ENCODE results near the gene SRGAP3. TPM values are rescaled to one million over a fixed set of nuclear protein-coding genes. Genes with fewer than 3 reads are reported as not detected.

The SRGAP3 gene
- total RNA-seq, 5 donors from 2014 or later (not counting 1 experiment from before 2014, with no cell fraction given) = 1.4 to 4.4 (median 2.8) TPM

GRCh38 chr3:9250236-9250635 lies 790 bp upstream of the SRGAP3 start:
- no peaks in the 10 kb centered on the region for H3K36me3 Mint-ChIP-seq
- Histone ChIP-seq H3K9me3 (no peaks in the 10 kb centered on the region), H3K4me3 (ENCODE audit: control insufficient read depth in 1 of 2, extremely low read depth in 1 of 2, low read length in 1 of 2) (no peak overlapping the region), H3K4me1 (ENCODE audit: control insufficient read depth in 1 of 2, extremely low read depth in 1 of 2, insufficient read depth in 2 of 2, low read length in 2 of 2) (peaks cover 8 to 27% of the 10 kb centered on the region in 2 experiments), H3K27ac (ENCODE audit: low read length) (no peak overlapping the region), H3K27me3 (replicated peaks in 1 of 2; ENCODE audit: control insufficient read depth in 2 of 2, extremely low read depth in 1 of 2, insufficient read depth in 2 of 2, low read length in 1 of 2) (peaks cover 0 to 12% of the 10 kb centered on the region in 2 experiments), H3K36me3 (ENCODE audit: control insufficient read depth in 2 of 2, extremely low read depth in 1 of 2, insufficient read depth in 1 of 2, low read length in 1 of 2) (no peaks in the 10 kb centered on the region)
- H3K4me1 Mint-ChIP-seq = peaks cover 25 to 31% (median 27%) of the 10 kb centered on the region in 3 donors
- no peak overlapping the region for H3K27ac Mint-ChIP-seq
- no peaks in the 10 kb centered on the region for H3K9me3 Mint-ChIP-seq
- ATAC-seq (replicated peaks in 1 of 4) (no peak), DNase-seq (no peak)
- peak overlapping the region in 2 of 3 donors; percentile 87 to 94 for H3K4me3 Mint-ChIP-seq
- 83% methylated on average over 1 of the region's 4 CpGs for WGBS (ENCODE audit: insufficient coverage)
- ChIA-PET POLR2A (interaction anchor here in 1 of 2 donors (0.6 kb wide), 1 partner anchor 1070 kb away, joined by 3 read pairs; no protein-coding TSS in a partner anchor), CTCF (interaction anchor here (0.6 to 1.8 kb wide), 3 partner anchors 52 to 1076 kb away, joined by 3 to 4 read pairs (median 3); no protein-coding TSS in a partner anchor)
- peaks cover 5 to 8% of the 10 kb centered on the region in 2 donors for H3K27me3 Mint-ChIP-seq

DNA sequence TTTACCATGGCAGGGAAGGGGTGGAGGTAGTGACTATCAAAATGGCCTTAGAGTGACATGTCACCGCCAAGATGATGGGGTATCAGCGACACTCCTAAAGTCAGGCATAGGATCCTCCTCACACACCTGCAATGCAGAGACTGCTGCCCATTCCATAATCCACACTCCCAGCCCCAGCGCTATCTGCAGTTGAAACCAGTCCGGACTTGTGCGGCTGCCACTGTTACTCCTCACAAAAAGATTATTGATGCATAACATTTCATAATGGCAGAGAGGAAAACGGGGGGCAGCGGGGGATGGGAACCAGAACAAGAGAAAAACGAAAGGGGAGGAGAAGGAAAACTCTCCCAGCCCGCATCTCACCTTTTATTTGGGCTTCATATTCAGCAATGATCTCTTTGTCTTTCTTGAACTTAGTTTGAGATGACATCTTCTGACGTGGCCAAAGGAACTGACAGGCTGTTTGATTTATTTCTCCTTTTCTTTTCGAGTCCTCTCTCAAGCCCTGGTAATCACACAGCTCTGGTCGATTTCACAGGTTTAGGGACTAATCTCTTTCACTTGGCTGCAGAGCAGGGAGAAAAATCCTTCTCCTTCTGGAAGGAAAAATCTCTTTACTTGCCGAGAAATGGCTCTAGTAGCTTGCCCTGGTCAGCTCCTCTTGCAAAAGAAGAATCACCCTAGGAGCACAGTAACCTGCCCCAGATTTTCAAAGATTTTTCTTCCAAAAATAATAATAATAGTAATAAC lies 749 bp downstream of the SRGAP3 start:
- peak overlapping the region; percentile 64 to 73 for H3K4me3 ChIP-seq (ENCODE audit: control insufficient read depth in 1 of 2, extremely low read depth in 1 of 2, low read length in 1 of 2)
- POLR2A ChIA-PET = no interaction called here
- no peaks in the 10 kb centered on the region for H3K9me3 ChIP-seq
- no peaks in the 10 kb centered on the region for H3K36me3 ChIP-seq (ENCODE audit: control insufficient read depth in 2 of 2, extremely low read depth in 1 of 2, insufficient read depth in 1 of 2, low read length in 1 of 2)
- no peak overlapping the region for H3K27ac Mint-ChIP-seq
- peaks cover 0 to 12% of the 10 kb centered on the region in 2 experiments for H3K27me3 ChIP-seq (replicated peaks in 1 of 2; ENCODE audit: control insufficient read depth in 2 of 2, extremely low read depth in 1 of 2, insufficient read depth in 2 of 2, low read length in 1 of 2)
- peaks cover 8 to 27% of the 10 kb centered on the region in 2 experiments for H3K4me1 ChIP-seq (ENCODE audit: control insufficient read depth in 1 of 2, extremely low read depth in 1 of 2, insufficient read depth in 2 of 2, low read length in 2 of 2)
- H3K27me3 Mint-ChIP-seq = peaks cover 0 to 5% of the 10 kb centered on the region in 2 donors
- H3K27ac ChIP-seq (ENCODE audit: low read length) = no peak overlapping the region
- WGBS (ENCODE audit: insufficient coverage) = 15% methylated on average over 6 of the region's 13 CpGs
- CTCF ChIA-PET = interaction anchor here (0.9 to 1.8 kb wide), 3 partner anchors 10 to 114 kb away, joined by 3 to 4 read pairs (median 3); partner anchors contain the start of gene THUMPD3 (in 1 of the 2)
- H3K4me3 Mint-ChIP-seq = peak overlapping the region; percentile 86 to 94 (median 87)
- H3K4me1 Mint-ChIP-seq = peaks cover 25 to 31% (median 27%) of the 10 kb centered on the region in 3 donors
- no peaks in the 10 kb centered on the region for H3K36me3 Mint-ChIP-seq
- ATAC-seq (replicated peaks in 1 of 4) (no peak), DNase-seq (peak in 2 of 35 experiments; percentile 5 to 12)
- H3K9me3 Mint-ChIP-seq = no peaks in the 10 kb centered on the region

DNA sequence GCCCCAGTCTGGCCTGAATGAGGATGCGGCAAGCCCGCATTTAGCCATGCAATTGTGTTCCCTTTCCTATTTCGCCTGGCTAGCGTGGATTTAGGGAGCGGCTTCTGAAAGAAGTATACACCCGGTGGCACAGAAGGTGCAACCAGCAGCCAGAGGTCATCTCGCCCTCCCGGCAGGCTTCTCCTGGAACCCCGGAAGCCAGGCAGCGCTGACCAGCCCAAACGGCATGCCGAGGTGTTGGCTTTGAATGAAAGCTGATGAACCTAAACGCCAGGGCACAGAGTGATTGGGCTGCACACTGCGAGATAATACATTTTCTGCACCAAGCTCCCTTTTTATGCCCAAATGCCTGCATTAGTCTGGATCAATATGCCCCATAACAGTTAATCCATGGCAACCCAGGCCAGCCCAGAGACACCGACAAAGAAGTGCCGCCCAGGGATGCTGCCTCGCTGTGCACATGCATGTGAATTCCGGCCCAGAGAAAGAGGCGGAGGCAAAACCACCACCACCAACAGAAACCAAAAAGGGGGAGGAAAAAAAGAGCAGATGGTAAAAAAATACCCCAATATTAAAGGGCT lies 1.4 kb downstream of the SRGAP3 start:
- DNase-seq (peak in 6 of 35 experiments; percentile 6 to 26 (median 14)), ATAC-seq (replicated peaks in 1 of 4) (no peak)
- CTCF ChIA-PET = no interaction called here
- peak overlapping the region; percentile 64 to 73 for H3K4me3 ChIP-seq (ENCODE audit: control insufficient read depth in 1 of 2, extremely low read depth in 1 of 2, low read length in 1 of 2)
- POLR2A ChIA-PET = interaction anchor here in 1 of 2 donors (0.5 kb wide), 1 partner anchor 11 kb away, joined by 3 read pairs; no protein-coding TSS in a partner anchor
- H3K27ac Mint-ChIP-seq = no peak overlapping the region
- no peaks in the 10 kb centered on the region for H3K9me3 ChIP-seq
- H3K36me3 Mint-ChIP-seq = no peaks in the 10 kb centered on the region
- no peaks in the 10 kb centered on the region for H3K9me3 Mint-ChIP-seq
- no peak overlapping the region for H3K27ac ChIP-seq (ENCODE audit: low read length)
- H3K4me1 ChIP-seq (ENCODE audit: control insufficient read depth in 1 of 2, extremely low read depth in 1 of 2, insufficient read depth in 2 of 2, low read length in 2 of 2) = peaks cover 8 to 27% of the 10 kb centered on the region in 2 experiments
- H3K36me3 ChIP-seq (ENCODE audit: control insufficient read depth in 2 of 2, extremely low read depth in 1 of 2, insufficient read depth in 1 of 2, low read length in 1 of 2) = no peaks in the 10 kb centered on the region
- WGBS (ENCODE audit: insufficient coverage) = 75% methylated on average over 15 of the region's 19 CpGs
- peaks cover 25 to 31% (median 27%) of the 10 kb centered on the region in 3 donors for H3K4me1 Mint-ChIP-seq
- peaks cover 0 to 4% of the 10 kb centered on the region in 2 donors for H3K27me3 Mint-ChIP-seq
- peaks cover 0 to 12% of the 10 kb centered on the region in 2 experiments for H3K27me3 ChIP-seq (replicated peaks in 1 of 2; ENCODE audit: control insufficient read depth in 2 of 2, extremely low read depth in 1 of 2, insufficient read depth in 2 of 2, low read length in 1 of 2)
- H3K4me3 Mint-ChIP-seq = peak overlapping the region; percentile 86 to 94 (median 87)

GRCh38 chr3:9247361-9247940 lies 2.0 kb downstream of the SRGAP3 start:
- H3K9me3 Mint-ChIP-seq = no peaks in the 10 kb centered on the region
- H3K36me3 Mint-ChIP-seq = no peaks in the 10 kb centered on the region
- H3K27ac Mint-ChIP-seq = no peak overlapping the region
- no peaks in the 10 kb centered on the region for H3K27me3 Mint-ChIP-seq
- Histone ChIP-seq H3K36me3 (ENCODE audit: control insufficient read depth in 2 of 2, extremely low read depth in 1 of 2, insufficient read depth in 1 of 2, low read length in 1 of 2) (no peaks in the 10 kb centered on the region), H3K4me1 (ENCODE audit: control insufficient read depth in 1 of 2, extremely low read depth in 1 of 2, insufficient read depth in 2 of 2, low read length in 2 of 2) (peaks cover 8 to 27% of the 10 kb centered on the region in 2 experiments), H3K27me3 (replicated peaks in 1 of 2; ENCODE audit: control insufficient read depth in 2 of 2, extremely low read depth in 1 of 2, insufficient read depth in 2 of 2, low read length in 1 of 2) (peaks cover 0 to 12% of the 10 kb centered on the region in 2 experiments), H3K27ac (ENCODE audit: low read length) (no peak overlapping the region), H3K9me3 (no peaks in the 10 kb centered on the region), H3K4me3 (ENCODE audit: control insufficient read depth in 1 of 2, extremely low read depth in 1 of 2, low read length in 1 of 2) (peak overlapping the region in 1 of 2 donors; percentile 73)
- peak overlapping the region in 2 of 3 donors; percentile 87 to 94 for H3K4me3 Mint-ChIP-seq
- ChIA-PET CTCF (no interaction called here), POLR2A (interaction anchor here in 1 of 2 donors (0.5 kb wide), 1 partner anchor 11 kb away, joined by 3 read pairs; no protein-coding TSS in a partner anchor)
- peaks cover 25 to 31% (median 27%) of the 10 kb centered on the region in 3 donors for H3K4me1 Mint-ChIP-seq
- DNase-seq = no peak
- no peak for ATAC-seq (replicated peaks in 1 of 4)
- WGBS (ENCODE audit: insufficient coverage) = 80% methylated on average over 9 of the region's 12 CpGs

DNA sequence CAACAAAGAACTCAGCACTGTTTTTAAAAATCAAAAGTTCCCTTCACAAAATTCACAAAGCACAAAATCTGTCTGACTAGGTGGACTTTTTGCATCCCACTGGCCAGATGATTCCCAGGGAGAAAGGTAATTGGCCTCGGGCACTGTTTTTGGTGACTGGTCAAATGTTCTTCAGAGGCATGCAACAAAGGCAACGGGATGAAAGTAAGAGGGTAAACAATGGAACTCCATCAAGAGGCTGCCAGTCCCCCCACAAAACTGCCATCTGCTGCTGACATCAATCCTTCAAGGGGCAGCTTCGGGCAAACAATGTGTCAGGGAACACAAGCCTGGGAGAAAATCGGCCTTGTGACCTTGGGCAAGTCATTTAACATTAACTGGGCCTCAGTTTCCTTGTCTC lies 3.3 kb downstream of the SRGAP3 start:
- H3K9me3 ChIP-seq = no peaks in the 10 kb centered on the region
- Mint-ChIP-seq H3K4me3 (no peak overlapping the region), H3K4me1 (peaks cover 25 to 31% (median 27%) of the 10 kb centered on the region in 3 donors), H3K9me3 (no peaks in the 10 kb centered on the region), H3K27me3 (no peaks in the 10 kb centered on the region), H3K36me3 (no peaks in the 10 kb centered on the region), H3K27ac (no peak overlapping the region)
- ChIA-PET CTCF (no interaction called here), POLR2A (no interaction called here)
- ATAC-seq (replicated peaks in 1 of 4) = no peak
- no peak overlapping the region for H3K27ac ChIP-seq (ENCODE audit: low read length)
- H3K4me3 ChIP-seq (ENCODE audit: control insufficient read depth in 1 of 2, extremely low read depth in 1 of 2, low read length in 1 of 2) = no peak overlapping the region
- peaks cover 0 to 11% of the 10 kb centered on the region in 2 experiments for H3K27me3 ChIP-seq (replicated peaks in 1 of 2; ENCODE audit: control insufficient read depth in 2 of 2, extremely low read depth in 1 of 2, insufficient read depth in 2 of 2, low read length in 1 of 2)
- DNase-seq = no peak
- H3K4me1 ChIP-seq (ENCODE audit: control insufficient read depth in 1 of 2, extremely low read depth in 1 of 2, insufficient read depth in 2 of 2, low read length in 2 of 2) = peaks cover 8 to 27% of the 10 kb centered on the region in 2 experiments
- H3K36me3 ChIP-seq (ENCODE audit: control insufficient read depth in 2 of 2, extremely low read depth in 1 of 2, insufficient read depth in 1 of 2, low read length in 1 of 2) = no peaks in the 10 kb centered on the region
- WGBS (ENCODE audit: insufficient coverage) = 89% methylated on average over 2 of the region's 4 CpGs
